MCF 10A (cell line): ENCODE results near the gene LRPAP1. TPM values are rescaled to one million over a fixed set of nuclear protein-coding genes. Genes with fewer than 3 reads are reported as not detected.
"Not testable (repeated sequence)": the region's sequence is repeated elsewhere in the genome, so short reads cannot be mapped to it uniquely, and the experiment has no call there.

Experiments used
- Bru-seq: library from RNA; stranded (reverse); fragments of 400-500 nt; gene quantifications from one replicate; lab custom pipeline; 2021; lab: Mats Ljungman, UMichigan
- BruChase-seq, 2 experiments: library from RNA; stranded (reverse); fragments of 400-500 nt; gene quantifications; one replicate each; lab custom pipeline; 2021; lab: Mats Ljungman, UMichigan
- BruUV-seq: library from RNA; stranded (reverse); fragments of 400-500 nt; replicated peaks from 2 replicates; lab custom pipeline; 2021; lab: Mats Ljungman, UMichigan
- CTCF ChIA-PET: fragments of 300-600 bp; sonication (Branson Sonifier 250); formaldehyde crosslinking; extraction: SDS; loops from one replicate; lab custom pipeline; 2021; ENCODE audit warnings: antibody characterized with exemption, inconsistent platforms; lab: Yijun Ruan, JAX
- POLR2A ChIA-PET: fragments of 300-600, 350-650 bp; sonication (Branson Sonifier 250); formaldehyde crosslinking; extraction: SDS; loops from one replicate; lab custom pipeline; 2020; ENCODE audit warnings: antibody characterized with exemption, inconsistent platforms; lab: Yijun Ruan, JAX
- DNase-seq: peaks from one replicate; pipeline ENCODE4 v3.0.0-alpha.2; 2018; ENCODE audit not compliant: unreplicated experiment
- H3K27ac Mint-ChIP-seq: one replicate; pipeline ENCODE4 v1.8.0; 2022; ENCODE audit warnings: mild to moderate bottlenecking, low read depth, mixed read lengths; ENCODE audit not compliant: unreplicated experiment
- H3K27me3 Mint-ChIP-seq: one replicate; pipeline ENCODE4 v1.8.0; 2022; ENCODE audit warnings: mixed read lengths; ENCODE audit not compliant: insufficient read depth, unreplicated experiment
- H3K36me3 Mint-ChIP-seq: one replicate; pipeline ENCODE4 v1.8.0; 2022; ENCODE audit warnings: mild to moderate bottlenecking, moderate library complexity, mixed read lengths; ENCODE audit not compliant: insufficient read depth, unreplicated experiment
- H3K4me1 Mint-ChIP-seq: one replicate; pipeline ENCODE4 v1.8.0; 2022; ENCODE audit warnings: mixed read lengths; ENCODE audit not compliant: insufficient read depth, unreplicated experiment
- H3K4me3 Mint-ChIP-seq: one replicate; pipeline ENCODE4 v1.8.0; 2022; ENCODE audit warnings: mild to moderate bottlenecking, moderate library complexity, mixed read lengths; ENCODE audit not compliant: unreplicated experiment
- H3K9me3 Mint-ChIP-seq: one replicate; pipeline ENCODE4 v1.8.0; 2022; ENCODE audit warnings: mixed read lengths; ENCODE audit not compliant: unreplicated experiment
- CTCF ChIP-seq: fragments of 200-600 bp; IDR thresholded peaks from one replicate; pipeline ENCODE4 v1.8.0; 2022; ENCODE audit warnings: antibody characterized with exemption, mild to moderate bottlenecking; ENCODE audit not compliant: unreplicated experiment
- intact Hi-C: fragments of 100-400 bp; cut with micrococcal nuclease; formaldehyde crosslinking; loops from 2 replicates; pipeline ENCODE4 v1.14.1; 2022
- long read RNA-seq: library from polyadenylated mRNA; stranded (forward); transcript quantifications from one replicate; pipeline ENCODE4 v2.0.0, GENCODE V29; 2022
- total RNA-seq: library from RNA; stranded (reverse); gene quantifications from 2 replicates; pipeline ENCODE4 v1.2.3, GENCODE V29; 2022

The LRPAP1 gene
- total RNA-seq, result 93.6 and 96.2 TPM in 2 replicates
- Bru-seq, nascent RNA, result percentile 56 among the genes with signal in this experiment
- BruChase-seq, experiment 1, labeled RNA remaining after a 6-hour chase, result percentile 73 among the genes with signal in this experiment
- percentile 68 among the genes with signal in this experiment for BruChase-seq, experiment 2, labeled RNA remaining after a 2-hour chase
- long read RNA-seq, full-length matches to known transcripts, result 299 of 379 reads
- long read RNA-seq, partial matches to known transcripts, result 73 of 379 reads
- long read RNA-seq, other reads (novel, unspliced or antisense), result 7 of 379 reads

GRCh38 chr4:3531879-3532750, at the start of gene LRPAP1:
Gene LRPAP1, minus strand, starts transcription at chr4:3532422. Its CDS starts 10 bp downstream, at chr4:3532412.
- intact Hi-C loops, result no loop called here
- H3K4me1 Mint-ChIP-seq, result peaks cover 17% of the 10 kb centered on the region
- H3K36me3 Mint-ChIP-seq, result peaks cover 13% of the 10 kb centered on the region
- H3K9me3 Mint-ChIP-seq, result no peaks in the 10 kb centered on the region
- BruUV-seq, result no TSS peak
- ChIA-PET POLR2A (interaction anchor here (0.7 kb wide), 2 partner anchors 17 to 268 kb away, joined by 3 read pairs; no protein-coding TSS in a partner anchor), CTCF (no interaction called here)
- peak within 1 kb of the TSS; percentile 91 for H3K27ac Mint-ChIP-seq
- H3K4me3 Mint-ChIP-seq, result peak within 1 kb of the TSS; percentile 90
- H3K27me3 Mint-ChIP-seq, result peaks cover 12% of the 10 kb centered on the region
- DNase-seq, result peak; percentile 85
- no peak for TF ChIP-seq CTCF

DNA sequence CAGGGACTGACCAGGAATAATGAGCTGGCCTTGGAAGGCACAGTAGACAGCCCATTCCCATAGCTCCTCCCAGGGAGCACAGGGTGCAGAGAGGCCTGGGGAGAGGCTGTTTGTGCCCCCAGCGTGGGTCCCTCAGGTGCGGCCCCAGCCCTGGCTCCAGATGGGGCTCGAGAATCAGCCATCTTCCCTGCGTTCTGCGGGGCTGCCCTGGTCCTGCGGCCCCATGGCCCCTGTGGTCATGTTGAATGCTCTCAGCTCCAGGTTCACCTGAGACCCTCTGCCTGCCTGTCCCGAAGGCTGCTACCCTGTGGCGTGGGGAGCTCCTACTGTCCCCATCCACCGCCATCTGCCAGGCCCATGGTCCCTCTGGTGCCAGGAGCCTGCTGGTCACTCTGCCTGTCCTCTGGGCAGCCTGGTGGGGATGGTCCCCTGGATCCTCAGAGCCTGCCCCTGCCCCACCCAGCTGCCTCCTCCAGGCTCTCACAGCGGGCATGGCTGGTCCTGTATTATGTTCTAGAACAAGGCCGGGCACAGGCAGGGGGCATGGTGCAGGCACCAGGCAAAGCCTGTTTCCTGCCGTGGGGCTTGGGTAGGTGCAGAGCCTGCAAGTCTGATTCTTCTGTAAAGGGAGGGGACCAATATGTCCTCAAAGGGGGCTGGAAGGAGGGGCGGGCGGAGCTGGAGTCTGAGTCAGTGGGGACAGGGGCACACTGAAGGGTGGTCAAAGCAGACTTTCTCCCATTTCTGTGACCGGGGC, 49.3 kb upstream of the LRPAP1 start:
- DNase-seq, H3K27ac Mint-ChIP-seq, BruUV-seq, CTCF ChIA-PET, H3K36me3 Mint-ChIP-seq, H3K9me3 Mint-ChIP-seq, H3K4me3 Mint-ChIP-seq, POLR2A ChIA-PET, H3K4me1 Mint-ChIP-seq, intact Hi-C loops: not testable (repeated sequence)
- peaks cover 33% of the 10 kb centered on the region for H3K27me3 Mint-ChIP-seq

GRCh38 chr4:3580859-3581258, 48.6 kb upstream of the LRPAP1 start:
- BruUV-seq, H3K36me3 Mint-ChIP-seq, DNase-seq, POLR2A ChIA-PET, H3K4me1 Mint-ChIP-seq, H3K4me3 Mint-ChIP-seq, intact Hi-C loops, H3K27ac Mint-ChIP-seq, H3K9me3 Mint-ChIP-seq: not testable (repeated sequence)
- CTCF ChIA-PET, result interaction anchor here (0.6 kb wide), 1 partner anchor 76 kb away, joined by 3 read pairs; no protein-coding TSS in a partner anchor
- peaks cover 33% of the 10 kb centered on the region for H3K27me3 Mint-ChIP-seq

GRCh38 chr4:3578527-3579144, 46.4 kb upstream of the LRPAP1 start:
- H3K4me3 Mint-ChIP-seq, H3K4me1 Mint-ChIP-seq, DNase-seq, POLR2A ChIA-PET, H3K27ac Mint-ChIP-seq, BruUV-seq, intact Hi-C loops, H3K36me3 Mint-ChIP-seq, H3K9me3 Mint-ChIP-seq: not testable (repeated sequence)
- peaks cover 33% of the 10 kb centered on the region for H3K27me3 Mint-ChIP-seq
- CTCF ChIA-PET, result interaction anchor here (0.6 kb wide), 1 partner anchor 669 kb away, joined by 3 read pairs; the partner anchor contains the start of gene TMEM128

GRCh38 chr4:3578052-3578451, 45.8 kb upstream of the LRPAP1 start:
- CTCF ChIA-PET, BruUV-seq, H3K9me3 Mint-ChIP-seq, intact Hi-C loops, POLR2A ChIA-PET, H3K36me3 Mint-ChIP-seq, H3K4me3 Mint-ChIP-seq, H3K27ac Mint-ChIP-seq, DNase-seq, H3K4me1 Mint-ChIP-seq: not testable (repeated sequence)
- H3K27me3 Mint-ChIP-seq, result peaks cover 33% of the 10 kb centered on the region

- peaks cover 33% of the 10 kb centered on the region for H3K27me3 Mint-ChIP-seq
- DNase-seq, H3K4me3 Mint-ChIP-seq, intact Hi-C loops, POLR2A ChIA-PET, H3K27ac Mint-ChIP-seq, H3K9me3 Mint-ChIP-seq, BruUV-seq, CTCF ChIA-PET, H3K4me1 Mint-ChIP-seq, H3K36me3 Mint-ChIP-seq: not testable (repeated sequence)
Measured at GRCh38 chr4:3577208-3577892, 45.1 kb upstream of the LRPAP1 start.

GRCh38 chr4:3576533-3577207, 44.4 kb upstream of the LRPAP1 start:
- H3K4me1 Mint-ChIP-seq, CTCF ChIA-PET, intact Hi-C loops, BruUV-seq, H3K4me3 Mint-ChIP-seq, DNase-seq, H3K27ac Mint-ChIP-seq, H3K9me3 Mint-ChIP-seq, H3K36me3 Mint-ChIP-seq, POLR2A ChIA-PET: not testable (repeated sequence)
- H3K27me3 Mint-ChIP-seq, result peaks cover 33% of the 10 kb centered on the region
